Mucosa of gallbladder (tissue), 1 donor: Measurements from ENCODE around the gene CD48. TPM values are rescaled to one million over a fixed set of nuclear protein-coding genes. Genes with fewer than 3 reads are reported as not detected.

ENCODE experiments used
- DNase-seq: peaks from one replicate; pipeline ENCODE4 v3.0.0-alpha.2; 2020; ENCODE audit warnings: low spot score
- total RNA-seq: library from RNA; stranded (reverse); gene quantifications from one replicate; pipeline ENCODE4 v1.2.1, GENCODE V29; 2021
- donor health status: DM: no; HTN: no; CAD: no.

Gene CD48, protein sequence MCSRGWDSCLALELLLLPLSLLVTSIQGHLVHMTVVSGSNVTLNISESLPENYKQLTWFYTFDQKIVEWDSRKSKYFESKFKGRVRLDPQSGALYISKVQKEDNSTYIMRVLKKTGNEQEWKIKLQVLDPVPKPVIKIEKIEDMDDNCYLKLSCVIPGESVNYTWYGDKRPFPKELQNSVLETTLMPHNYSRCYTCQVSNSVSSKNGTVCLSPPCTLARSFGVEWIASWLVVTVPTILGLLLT
- total RNA-seq, result 15.0 TPM

DNA sequence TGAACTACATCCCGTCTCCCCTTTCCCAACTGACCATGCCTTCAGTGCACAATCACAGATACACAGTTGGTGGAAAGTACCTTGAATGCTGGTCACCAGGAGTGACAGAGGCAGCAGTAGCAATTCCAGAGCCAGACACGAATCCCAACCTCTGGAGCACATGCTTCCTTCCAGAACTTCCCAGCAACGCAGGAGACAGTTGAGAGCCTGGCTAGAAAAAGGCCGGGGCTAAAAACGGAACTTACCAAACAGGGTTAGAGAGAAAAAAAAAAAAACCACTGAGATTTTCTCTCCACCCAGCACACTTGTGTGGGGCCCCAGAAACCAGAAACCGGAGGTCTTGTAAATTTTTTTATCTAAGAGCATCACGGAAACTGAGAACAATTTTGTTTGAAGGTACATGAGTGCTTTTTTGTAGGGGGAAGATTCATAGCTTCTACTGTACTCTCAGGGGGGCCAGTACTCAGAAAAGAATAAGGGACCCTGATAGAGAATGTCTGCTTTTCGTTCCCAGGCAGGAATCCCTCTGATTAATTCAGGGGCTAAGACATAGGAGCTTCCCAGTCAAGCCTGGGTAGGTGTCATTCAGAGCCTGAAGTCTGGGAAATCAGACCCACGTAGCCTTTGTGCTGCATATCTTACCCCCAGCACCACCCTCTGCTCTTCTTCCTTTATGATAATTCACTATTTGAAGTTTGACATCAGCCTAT lies at the start of gene CD48:
Gene CD48 (minus strand): TSS at position 221 of the 710 bp plus-strand sequence. CDS start 59 bp downstream, at position 162.
- DNase-seq, result no peak

DNA sequence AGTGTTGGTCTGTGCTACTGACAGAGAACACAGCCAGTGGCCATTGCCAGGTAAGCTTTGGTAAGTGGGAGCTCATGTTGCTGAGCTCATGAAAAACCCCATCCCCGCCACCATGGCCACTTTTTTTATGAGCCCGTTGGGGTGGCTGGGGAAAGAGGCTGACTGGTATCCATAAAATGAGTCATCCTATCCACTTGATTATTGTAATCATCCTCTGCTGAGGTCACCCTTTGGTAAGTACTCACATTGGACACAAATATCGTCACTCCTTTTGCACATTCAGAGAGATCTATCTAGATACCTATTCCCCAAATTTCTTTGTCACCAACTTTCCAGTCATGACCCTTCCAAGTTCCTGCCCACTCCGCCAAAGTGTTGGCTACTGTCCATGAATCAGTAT lies 49.4 kb upstream of the CD48 start:
- DNase-seq, result no peak

DNA sequence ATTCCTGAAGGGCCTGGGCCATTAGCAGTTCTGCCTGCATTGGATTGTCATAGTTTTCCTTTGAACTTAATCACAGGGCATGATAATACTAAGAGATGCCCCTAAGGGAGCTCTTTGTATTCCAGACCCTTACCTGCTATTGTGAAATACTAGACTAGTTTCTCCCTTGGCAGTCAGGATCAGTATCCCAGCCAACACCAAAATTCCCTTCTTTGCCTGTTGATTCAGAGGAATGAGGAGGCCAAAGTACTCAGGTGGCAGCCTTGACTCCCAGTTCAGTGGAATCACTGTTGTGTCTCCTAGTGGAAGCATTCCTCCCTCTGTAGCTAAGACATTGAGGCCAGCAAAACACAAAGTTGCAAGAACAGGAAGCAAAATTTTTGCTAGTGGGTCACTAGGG lies 48.1 kb upstream of the CD48 start:
- no peak for DNase-seq

DNA sequence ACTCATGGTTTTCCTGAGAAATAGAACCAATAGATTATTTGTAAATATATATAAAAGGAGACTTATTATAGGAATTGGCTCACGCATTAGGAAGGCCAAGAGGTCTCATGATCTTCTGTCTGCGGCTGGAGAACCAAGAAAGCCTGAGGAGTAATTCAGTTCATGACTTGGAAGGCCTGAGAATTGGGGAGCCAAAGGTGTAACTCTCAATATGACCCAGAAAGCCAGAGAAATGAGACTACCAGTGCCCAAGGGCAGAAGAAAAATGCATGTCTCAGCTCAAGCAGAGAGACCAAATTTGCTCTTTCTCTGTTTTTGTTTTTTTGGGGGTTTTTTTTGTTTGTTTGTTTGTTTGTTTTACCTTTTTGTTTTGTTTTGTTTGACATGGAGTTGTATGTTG lies 46.9 kb upstream of the CD48 start:
- DNase-seq, result no peak

DNA sequence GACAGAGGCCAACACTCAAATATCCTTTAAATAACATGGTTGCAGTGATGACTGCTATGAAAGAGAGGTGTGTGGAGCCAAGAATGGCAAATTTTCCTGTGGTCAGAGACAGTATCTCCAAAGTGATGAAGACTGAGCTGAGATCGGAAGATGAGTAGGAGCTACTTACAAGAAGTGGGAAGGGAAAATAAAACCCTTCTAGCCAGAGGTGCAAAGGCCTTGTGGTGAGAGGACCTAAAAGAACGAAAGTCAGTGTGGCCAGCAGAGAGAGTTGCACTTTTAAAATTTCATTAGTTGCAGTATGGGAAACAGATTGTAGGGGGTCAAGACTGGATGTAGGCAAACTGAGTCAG lies 45.2 kb upstream of the CD48 start:
- DNase-seq, result no peak

DNA sequence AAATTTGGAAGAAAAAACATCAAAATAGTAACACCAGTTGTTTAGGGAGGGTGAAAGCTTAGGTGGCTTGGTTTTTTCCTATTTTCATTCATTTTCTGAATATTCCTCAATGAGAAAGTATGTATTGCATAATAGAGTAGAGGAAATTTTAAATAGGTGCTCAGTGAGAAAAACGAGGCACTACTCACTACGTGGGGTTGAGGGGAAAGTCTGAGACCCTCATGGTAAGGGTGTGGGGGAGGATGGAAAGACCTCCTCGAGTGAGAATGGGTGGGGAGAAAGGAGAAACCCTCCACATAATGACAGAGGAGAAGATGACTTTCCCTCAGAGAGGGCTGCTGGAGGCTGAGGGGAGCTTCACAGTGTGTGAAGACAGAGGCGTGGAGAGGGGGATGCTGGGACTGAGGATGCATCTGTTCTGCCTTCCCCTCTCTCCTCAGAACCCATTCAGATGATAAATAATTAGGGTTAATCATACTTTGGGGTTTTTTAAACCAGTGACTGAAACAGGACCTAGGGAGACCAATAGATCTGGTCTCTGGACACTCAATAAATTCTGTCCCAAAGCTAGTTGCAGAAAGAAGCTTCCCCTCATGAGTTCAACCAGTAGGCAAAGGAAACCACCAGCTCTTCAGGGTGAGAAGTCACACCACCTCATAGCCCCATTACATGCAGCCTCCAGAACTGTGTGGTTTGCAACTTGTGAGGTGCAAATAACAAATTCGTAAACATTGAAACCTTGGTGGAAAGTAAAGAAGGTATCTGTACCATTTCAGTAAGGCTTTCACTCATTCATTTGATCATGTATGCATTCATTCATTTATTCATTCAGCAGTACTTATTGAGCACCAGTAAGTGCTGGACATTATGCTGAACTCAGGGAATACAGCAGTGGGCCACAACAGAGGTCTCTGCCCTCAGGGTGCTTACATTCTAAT lies 44.6 kb upstream of the CD48 start:
- no peak for DNase-seq

DNA sequence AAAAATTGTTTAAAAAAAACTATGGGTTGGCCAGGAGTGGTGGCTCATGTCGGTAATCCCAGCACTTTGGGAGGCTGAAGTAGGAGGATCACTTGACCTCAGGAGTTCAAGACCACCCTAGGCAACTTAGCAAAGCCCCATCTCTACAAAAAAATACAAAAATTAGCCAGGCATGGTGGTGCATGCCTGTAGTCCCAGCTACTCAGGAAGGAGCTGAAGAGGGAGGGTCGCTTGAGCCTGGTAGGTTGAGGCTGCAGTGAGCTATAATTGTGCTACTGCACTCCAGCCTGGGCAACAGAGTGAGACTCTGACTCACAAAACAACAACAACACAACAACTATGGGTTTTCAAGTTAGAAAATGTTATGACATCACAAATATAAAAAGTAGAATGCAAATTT lies 43.8 kb upstream of the CD48 start:
- no peak for DNase-seq

DNA sequence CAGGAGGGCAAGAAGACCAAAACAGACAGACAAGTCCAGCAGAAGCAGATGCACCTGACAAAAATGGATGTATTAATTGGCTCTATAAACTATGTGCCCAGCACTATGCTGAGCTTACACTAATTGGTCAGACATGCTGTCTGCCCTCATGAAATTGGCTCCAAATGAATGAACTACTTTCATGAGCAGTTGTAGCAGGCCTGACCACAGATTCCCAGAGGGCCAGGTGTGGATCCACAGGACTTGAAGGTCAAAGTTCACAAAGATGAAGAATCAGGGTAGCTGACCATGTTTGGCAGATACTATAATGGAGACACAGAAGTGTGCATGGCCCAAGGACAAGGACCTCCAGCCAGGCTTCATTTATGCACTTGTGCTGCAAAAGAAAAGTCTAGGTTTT lies 42.0 kb upstream of the CD48 start:
- no peak for DNase-seq

DNA sequence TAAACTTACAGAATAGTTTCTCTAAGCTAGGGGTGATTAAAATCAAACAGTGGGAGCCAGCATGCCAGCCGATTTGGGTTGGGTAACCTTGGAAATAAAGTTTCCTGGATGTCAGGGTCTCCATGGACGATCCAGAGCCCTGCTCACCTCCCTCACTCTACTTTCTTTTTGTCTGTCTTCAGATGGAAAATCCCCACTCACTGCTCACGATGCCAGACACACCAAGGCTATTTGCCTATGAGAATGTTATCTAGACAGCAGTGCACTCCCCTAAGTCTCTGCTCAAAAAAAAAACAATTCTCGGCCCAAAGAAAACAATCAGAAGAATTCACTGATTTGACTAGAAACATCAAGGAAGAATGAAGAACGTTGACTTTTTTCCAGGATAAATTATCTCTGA lies 41.3 kb upstream of the CD48 start:
- DNase-seq, result no peak

DNA sequence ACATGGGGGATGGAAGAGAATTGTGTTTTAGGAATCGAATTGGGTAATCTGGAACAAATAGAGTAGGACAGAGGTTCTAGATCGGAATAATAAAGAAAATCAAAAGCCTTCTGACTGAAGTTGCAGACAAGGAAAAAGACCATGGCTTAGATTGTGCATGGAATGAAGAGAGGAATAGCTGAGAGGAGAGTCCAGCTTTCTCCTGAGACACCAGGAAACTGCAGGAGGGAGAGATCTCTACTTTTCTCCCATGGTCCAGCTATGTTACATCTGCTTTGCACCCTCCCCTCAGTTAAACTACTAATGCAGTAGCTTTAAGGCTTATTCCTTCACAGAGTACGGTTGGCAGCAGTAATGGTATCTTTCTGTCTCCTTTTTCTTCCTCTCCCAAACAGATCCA lies 40.8 kb upstream of the CD48 start:
- DNase-seq, result no peak

DNA sequence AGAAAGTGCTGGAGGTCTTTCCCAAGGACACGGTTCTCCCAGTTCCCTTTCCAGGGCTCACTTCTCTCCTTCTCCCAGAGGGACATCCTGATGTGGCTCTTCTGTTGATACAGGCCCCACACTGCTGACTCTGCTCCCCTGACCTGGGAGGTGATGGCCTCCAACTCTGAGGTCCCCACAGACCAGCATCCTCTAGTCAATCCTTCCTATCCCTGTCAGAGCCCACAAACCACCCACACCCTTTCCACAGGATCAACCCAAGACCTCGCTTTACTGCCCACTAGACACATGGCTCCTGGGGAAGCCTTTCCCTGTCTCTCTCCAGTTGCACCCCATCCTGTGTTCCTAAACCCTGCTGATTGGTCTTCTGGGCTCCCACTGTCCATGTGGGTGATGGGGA lies 39.0 kb upstream of the CD48 start:
- DNase-seq, result no peak

DNA sequence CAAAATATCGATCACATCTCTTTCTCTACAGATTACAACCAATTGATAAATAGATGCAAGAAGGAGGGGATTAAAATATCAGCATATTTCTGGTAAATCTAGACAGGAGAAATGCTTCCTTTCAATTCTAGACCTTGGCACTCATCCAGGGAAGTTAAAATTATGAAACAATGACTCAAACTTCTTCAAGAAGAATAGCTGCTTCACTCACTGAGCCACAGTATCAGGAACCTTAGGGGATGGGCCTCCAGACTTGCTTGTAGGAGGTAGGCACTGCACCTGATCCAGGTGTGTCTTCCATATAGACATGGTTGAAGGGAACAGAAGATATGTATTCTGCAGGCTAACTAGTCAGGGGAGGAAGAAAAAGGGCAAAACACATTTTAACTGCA lies 37.3 kb upstream of the CD48 start:
- DNase-seq, result no peak

DNA sequence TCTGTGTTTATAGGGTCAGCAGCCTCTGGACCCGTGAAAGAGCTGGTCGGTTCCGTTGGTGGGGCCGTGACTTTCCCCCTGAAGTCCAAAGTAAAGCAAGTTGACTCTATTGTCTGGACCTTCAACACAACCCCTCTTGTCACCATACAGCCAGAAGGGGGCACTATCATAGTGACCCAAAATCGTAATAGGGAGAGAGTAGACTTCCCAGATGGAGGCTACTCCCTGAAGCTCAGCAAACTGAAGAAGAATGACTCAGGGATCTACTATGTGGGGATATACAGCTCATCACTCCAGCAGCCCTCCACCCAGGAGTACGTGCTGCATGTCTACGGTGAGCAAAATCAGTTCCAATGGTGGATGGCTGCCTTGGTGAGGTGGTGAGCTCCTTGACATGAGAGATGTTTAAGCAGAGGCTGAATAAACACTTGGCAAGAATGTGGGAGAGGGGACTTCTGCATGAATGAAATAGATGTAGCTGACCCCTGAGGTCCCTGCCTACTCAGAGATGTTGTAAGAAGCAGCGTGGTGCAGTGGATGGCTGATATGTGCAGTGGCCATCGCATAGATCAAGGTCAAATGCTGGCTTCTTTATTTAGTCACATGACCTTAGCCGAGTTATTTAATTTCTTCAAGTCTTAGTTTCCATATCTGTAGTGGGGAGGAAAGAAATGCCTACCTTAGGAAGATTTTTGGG lies 36.7 kb upstream of the CD48 start:
- DNase-seq, result no peak

DNA sequence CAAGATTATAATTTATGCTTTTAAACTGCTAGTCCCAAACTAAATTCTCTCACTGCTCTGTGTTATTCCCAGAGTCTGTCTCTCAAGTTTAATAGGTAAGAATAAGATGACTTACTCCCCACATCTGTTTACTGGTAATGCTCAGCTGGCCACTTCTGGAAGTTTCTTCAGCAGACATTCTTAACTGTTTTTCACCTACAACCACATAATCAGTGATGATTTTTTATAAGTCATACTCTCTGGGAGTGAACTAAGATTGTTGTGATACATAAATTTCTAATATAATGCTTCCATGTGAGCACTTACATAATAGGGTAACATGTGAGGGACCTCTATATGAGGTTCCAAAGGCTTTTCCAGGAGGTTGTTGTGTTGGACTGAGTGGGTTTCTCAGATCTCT lies 36.1 kb upstream of the CD48 start:
- no peak for DNase-seq

DNA sequence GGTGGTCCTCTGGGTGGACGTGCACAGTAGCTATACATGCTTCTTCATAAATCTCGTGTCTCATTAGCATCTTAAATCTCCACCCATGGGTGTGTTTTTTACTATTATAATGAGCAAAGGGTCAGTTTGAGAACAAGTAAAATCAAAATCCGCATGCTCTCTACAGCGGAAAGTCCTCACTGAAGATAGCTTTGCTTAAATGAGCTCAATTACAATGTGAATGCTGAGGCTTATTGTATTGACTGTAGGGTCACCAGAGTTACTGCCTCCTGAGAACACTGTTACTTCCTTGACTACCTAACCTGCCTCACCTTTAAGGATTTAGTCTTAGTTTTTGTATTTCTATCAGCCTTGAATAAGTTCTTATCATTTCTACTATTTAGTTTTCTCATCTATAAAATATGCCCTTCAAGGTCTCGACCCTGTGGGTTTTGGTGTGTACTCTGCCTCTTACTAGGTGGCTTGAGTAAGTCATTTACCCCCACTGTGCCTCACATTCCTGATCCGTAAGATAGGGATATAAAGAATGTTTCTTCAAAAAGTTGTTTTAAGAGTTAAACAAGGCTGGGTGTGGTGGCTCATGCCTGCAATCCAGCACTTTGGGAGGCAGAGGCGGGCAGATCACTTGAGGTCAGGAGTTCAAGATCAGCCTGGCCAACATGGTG lies 35.3 kb upstream of the CD48 start:
- DNase-seq, result no peak

DNA sequence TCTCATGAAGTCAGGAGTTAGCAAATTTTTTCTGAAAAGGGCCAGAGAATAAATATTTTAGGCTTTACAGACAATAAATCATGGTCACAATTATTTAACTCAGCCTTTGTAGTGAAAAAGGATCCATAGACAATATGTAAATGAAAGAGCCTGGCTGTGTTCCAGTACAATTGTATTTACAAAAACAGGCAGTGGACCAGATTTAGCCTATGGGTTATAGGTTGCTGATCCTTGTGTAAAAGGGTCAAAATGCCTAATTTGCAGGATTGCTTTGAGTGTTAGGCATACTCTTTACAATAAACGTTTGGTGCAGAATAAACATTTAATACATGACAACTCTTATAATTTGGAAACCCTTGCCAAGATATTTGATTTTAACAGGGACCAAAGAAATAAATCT lies 33.9 kb upstream of the CD48 start:
- no peak for DNase-seq

DNA sequence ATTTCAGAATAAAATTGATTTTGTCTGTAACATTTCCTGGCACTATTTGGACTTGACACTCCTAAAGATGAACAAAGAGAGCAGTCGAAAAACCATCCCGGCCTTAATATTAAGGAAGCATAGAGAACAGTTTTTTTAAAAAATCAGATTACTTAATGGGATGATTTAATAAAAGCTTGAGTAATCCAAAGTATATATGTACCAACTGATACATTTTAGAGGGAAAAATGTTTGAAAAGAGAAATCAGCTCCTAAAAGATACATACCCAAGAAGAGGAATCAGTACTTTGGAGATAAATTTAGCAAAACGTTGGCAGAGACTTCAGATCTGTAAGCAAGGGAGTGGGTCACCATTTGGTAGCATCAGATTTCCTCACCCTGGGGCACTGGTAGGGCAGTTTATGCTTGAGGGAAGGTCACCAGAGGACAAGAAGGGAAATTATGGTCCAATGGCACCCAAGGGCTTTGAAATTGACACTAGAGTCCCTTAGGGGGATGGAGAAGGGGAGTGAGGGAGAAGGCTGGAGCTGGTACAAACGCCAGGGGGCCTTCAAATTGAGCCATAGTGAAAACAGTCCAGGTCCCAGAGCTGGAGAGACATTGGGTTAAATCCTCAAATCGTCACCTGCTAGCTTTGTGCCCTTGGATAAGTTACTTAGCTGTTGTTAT lies 33.4 kb upstream of the CD48 start:
- DNase-seq, result no peak

DNA sequence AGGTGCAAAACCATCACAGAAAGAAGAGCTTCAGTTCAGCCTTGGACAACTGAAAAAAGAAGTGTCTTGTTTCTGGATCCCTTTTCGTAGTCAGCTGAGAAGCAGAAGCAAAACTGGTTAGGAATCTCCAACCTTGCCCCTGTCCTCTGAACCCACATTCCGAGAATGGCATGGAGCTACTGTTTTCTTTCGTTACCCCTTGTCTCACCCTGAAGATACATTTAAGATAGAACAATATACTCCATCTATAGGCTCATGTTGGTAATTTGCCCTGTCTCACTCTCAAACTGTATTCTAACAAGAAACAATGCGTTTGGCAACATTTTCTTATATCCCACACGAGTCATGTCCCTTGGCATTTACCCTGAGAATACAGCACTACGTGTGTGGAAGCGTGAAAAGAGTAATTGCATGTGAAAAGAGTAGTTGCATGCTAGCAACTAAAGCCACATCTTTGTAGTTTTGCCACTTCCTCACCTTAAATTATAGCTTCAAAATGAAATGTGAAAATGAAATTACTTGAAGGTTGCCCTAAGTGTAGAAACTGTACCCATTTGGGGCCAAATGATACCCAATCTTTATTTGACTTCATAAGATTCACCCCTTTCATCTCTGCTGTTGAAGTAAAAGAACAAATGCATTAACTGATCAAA lies 32.7 kb upstream of the CD48 start:
- DNase-seq, result no peak

DNA sequence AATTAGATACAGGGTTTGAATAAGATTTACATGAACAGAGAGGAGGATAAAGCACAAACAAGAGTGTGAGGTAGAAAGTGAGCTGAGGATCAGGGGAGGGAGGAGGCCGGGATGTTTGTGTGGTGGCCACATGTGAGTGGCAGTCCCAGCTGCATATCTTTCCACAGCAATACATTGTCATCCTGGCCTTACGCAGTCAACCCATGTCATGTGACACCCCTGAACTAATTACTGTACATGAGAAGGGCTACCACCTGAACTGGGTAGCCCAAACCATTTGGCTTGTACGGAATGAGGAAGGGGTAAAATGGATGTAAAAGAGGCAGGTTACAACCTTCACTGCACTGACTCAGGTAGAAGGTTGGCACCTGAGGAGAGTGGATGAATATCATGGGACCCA lies 31.6 kb upstream of the CD48 start:
- DNase-seq, result no peak

DNA sequence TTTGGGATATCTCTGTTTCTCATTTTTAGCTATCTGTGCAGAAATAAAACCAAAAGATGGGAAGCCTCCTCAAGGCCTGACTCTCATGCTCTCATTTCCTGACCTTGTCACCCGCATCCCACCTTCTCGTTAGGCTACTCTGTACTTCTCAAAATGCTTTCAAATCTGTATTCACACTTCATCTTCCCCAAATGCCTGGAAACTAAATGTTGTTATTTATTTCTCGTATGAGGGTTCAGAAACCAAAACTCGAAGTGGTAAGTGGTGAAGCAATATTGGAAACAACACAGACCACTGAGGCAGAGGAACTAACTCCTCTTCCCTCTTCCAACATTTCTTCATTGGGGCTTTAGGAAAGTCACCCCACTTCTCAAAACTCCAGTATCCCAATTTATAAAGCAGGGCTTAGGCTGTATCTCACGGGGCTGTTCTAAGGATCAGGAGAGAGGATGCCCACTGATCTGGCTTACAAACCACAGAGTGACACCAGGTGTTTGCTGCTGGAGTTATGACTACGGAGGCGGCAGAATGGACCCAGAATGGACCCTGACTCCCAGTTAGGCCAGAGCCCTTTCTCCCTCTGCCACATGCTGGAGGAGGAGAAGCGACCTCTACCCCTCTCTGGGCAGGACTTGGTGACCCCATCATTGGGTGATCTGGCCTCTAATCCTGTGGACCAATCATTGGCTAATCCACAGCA lies 31.0 kb upstream of the CD48 start:
- no peak for DNase-seq
